SK-N-SH (cell line): Measurements from ENCODE around the gene SOCS7. TPM values are rescaled to one million over a fixed set of nuclear protein-coding genes. Genes with fewer than 3 reads are reported as not detected.

Source experiments
- CTCF ChIP-seq: fragments of 200-600 bp; sonication (generic); IDR thresholded peaks from 2 replicates; pipeline ENCODE4 v1.6.1; 2017; ENCODE audit warnings: antibody characterized with exemption, mild to moderate bottlenecking, moderate library complexity
- EP300 ChIP-seq, 2 experiments: IDR thresholded peaks; 2 replicates each; pipeline versions ENCODE4 v1.4.0 to v1.6.1; 2012; ENCODE audit warnings: borderline replicate concordance in 1 of 2, low read depth in 1 of 2, low read length in 1 of 2
- FOXM1 ChIP-seq: IDR thresholded peaks from 2 replicates; pipeline ENCODE4 v1.4.0; 2012; ENCODE audit warnings: low read depth, mild to moderate bottlenecking
- MEF2A ChIP-seq: IDR thresholded peaks from 2 replicates; pipeline ENCODE4 v1.4.0; 2012; ENCODE audit warnings: low read depth, borderline replicate concordance
- REST ChIP-seq: IDR thresholded peaks from 2 replicates; pipeline ENCODE4 v1.6.1; 2012; ENCODE audit warnings: mild to moderate bottlenecking, low read depth, low read length, moderate library complexity
- RFX5 ChIP-seq: IDR thresholded peaks from 2 replicates; pipeline ENCODE4 v1.6.1; 2012; ENCODE audit warnings: mild to moderate bottlenecking, improper control_type of control experiment, low read length
- SMC3 ChIP-seq: IDR thresholded peaks from 2 replicates; pipeline ENCODE4 v1.6.1; 2012; ENCODE audit warnings: low read depth, low read length, improper control_type of control experiment
- TCF12 ChIP-seq: IDR thresholded peaks from 2 replicates; pipeline ENCODE4 v1.4.0; 2012
- TEAD4 ChIP-seq: IDR thresholded peaks from 2 replicates; pipeline ENCODE4 v1.4.0; 2012; ENCODE audit warnings: mild to moderate bottlenecking, borderline replicate concordance; ENCODE audit not compliant: insufficient read depth
- USF1 ChIP-seq: IDR thresholded peaks from 2 replicates; pipeline ENCODE4 v1.4.0; 2012; ENCODE audit warnings: low read depth, borderline replicate concordance
- ZBTB33 ChIP-seq: IDR thresholded peaks from 2 replicates; pipeline ENCODE4 v1.4.0; 2012; ENCODE audit warnings: low read depth, borderline replicate concordance
- polyA plus RNA-seq, 3 experiments: library from polyadenylated mRNA; depleted of rRNA; stranded (reverse); fragments of >200 nt; gene quantifications; 2 replicates each; pipeline ENCODE4 v1.2.3, GENCODE V29; 2012

Gene SOCS7
- polyA plus RNA-seq, 1 of the 3 experiments (the other 2 are of a cell fraction) = 7.4 TPM

- TF ChIP-seq REST (peak; percentile 54; the same call in 1 of the 2 replicates), ZBTB33 (no peak), SMC3 (peak; percentile 12; the same call in 1 of the 2 replicates), MEF2A (no peak), USF1 (peak; percentile 73; the same call in 1 of the 2 replicates), FOXM1 (no peak; the same call in 1 of the 2 replicates), EP300 (IDR thresholded peaks at IDR 0.05; ENCODE audit: borderline replicate concordance in 1 of 2, low read depth in 1 of 2, low read length in 1 of 2) (peak; percentile 47 to 50; a peak in 2 of 4 replicates), RFX5 (no peak), TCF12 (peak; percentile 72), CTCF (no peak), TEAD4 (no peak)
Observed at GRCh38 chr17:38454532-38454931, 102.9 kb downstream of the SOCS7 start (continued).

Other genes with a start within 250 kb of the SOCS7 start
- gene TBC1D3E, start 223.9 kb upstream of the SOCS7 start, polyA plus RNA-seq (2012; rRNA removed) = not detected in 2 replicates
- not detected in 2 replicates for gene TBC1D3, start 159.3 kb upstream of the SOCS7 start, polyA plus RNA-seq (2012; rRNA removed)
- gene MRPL45, start 54.7 kb upstream of the SOCS7 start, polyA plus RNA-seq (2012; rRNA removed) = 35.5 and 42.8 TPM in 2 replicates
- 0.02 TPM in 2 replicates for gene GPR179, start 7.9 kb upstream of the SOCS7 start, polyA plus RNA-seq (2012; rRNA removed)
- gene ARHGAP23, start 76.6 kb downstream of the SOCS7 start, polyA plus RNA-seq (2012; rRNA removed) = 10.6 and 19.2 TPM in 2 replicates